HK-2 (cell line): ENCODE data around the gene CKS1B.

Source experiments
- DNase-seq: peaks from one replicate; pipeline ENCODE4 v3.0.0-alpha.2; 2018; ENCODE audit not compliant: unreplicated experiment

The CKS1B gene

GRCh38 chr1:154974102-154974807, at the start of gene CKS1B:
CKS1B (plus strand) TSS chr1:154974681; CDS start chr1:154974746, 65 bp downstream.
- DNase-seq: peak; percentile 96

- DNase-seq: no peak
Observed at GRCh38 chr1:154925335-154926170, 48.9 kb upstream of the CKS1B start.

GRCh38 chr1:154926201-154926600, 48.3 kb upstream of the CKS1B start:
- DNase-seq: no peak

- no peak for DNase-seq
Observed at GRCh38 chr1:154931940-154932487, 42.5 kb upstream of the CKS1B start.

GRCh38 chr1:154934358-154934948, 40.0 kb upstream of the CKS1B start:
- no peak for DNase-seq

GRCh38 chr1:154935749-154936554, 38.5 kb upstream of the CKS1B start:
- DNase-seq: no peak

GRCh38 chr1:154936555-154937084, 37.9 kb upstream of the CKS1B start, which contains the start of gene PMVK:
PMVK (minus strand) TSS chr1:154936719; CDS start chr1:154936685, 34 bp downstream.
- DNase-seq: peak; percentile 93

- peak; percentile 57 for DNase-seq
Observed at GRCh38 chr1:154937085-154937987, 37.1 kb upstream of the CKS1B start.

GRCh38 chr1:154937988-154938386, 36.5 kb upstream of the CKS1B start:
- no peak for DNase-seq

- no peak for DNase-seq
Observed at GRCh38 chr1:154938604-154939399, 35.7 kb upstream of the CKS1B start.

GRCh38 chr1:154940213-154940560, 34.3 kb upstream of the CKS1B start:
- DNase-seq: no peak

- no peak for DNase-seq
Observed at GRCh38 chr1:154940651-154941194, 33.8 kb upstream of the CKS1B start.

GRCh38 chr1:154941333-154942013, 33.0 kb upstream of the CKS1B start:
- DNase-seq: no peak

- peak; percentile 18 for DNase-seq
Observed at GRCh38 chr1:154943649-154944400, 30.7 kb upstream of the CKS1B start.

- no peak for DNase-seq
Observed at GRCh38 chr1:154944401-154945159, 29.9 kb upstream of the CKS1B start.

GRCh38 chr1:154945160-154945961, 29.1 kb upstream of the CKS1B start:
- DNase-seq: no peak
